GM21360 (cell line): ENCODE data around the gene DCN.

Source experiments
- ATAC-seq: cut with Tn5 transposase; IDR thresholded peaks from one replicate; pipeline ENCODE4 v1.9.1; 2021; ENCODE audit warnings: mild to moderate bottlenecking, moderate library complexity; ENCODE audit not compliant: unreplicated experiment

DCN gene

GRCh38 chr12:91105807-91106206 is 76.8 kb downstream of the DCN start:
- no peak for ATAC-seq

GRCh38 chr12:91104812-91105466 is 77.7 kb downstream of the DCN start:
- ATAC-seq, result peak; percentile 68

- ATAC-seq, result no peak
These were observed 79.0 kb downstream of the DCN start for GRCh38 chr12:91103624-91104023.

DNA sequence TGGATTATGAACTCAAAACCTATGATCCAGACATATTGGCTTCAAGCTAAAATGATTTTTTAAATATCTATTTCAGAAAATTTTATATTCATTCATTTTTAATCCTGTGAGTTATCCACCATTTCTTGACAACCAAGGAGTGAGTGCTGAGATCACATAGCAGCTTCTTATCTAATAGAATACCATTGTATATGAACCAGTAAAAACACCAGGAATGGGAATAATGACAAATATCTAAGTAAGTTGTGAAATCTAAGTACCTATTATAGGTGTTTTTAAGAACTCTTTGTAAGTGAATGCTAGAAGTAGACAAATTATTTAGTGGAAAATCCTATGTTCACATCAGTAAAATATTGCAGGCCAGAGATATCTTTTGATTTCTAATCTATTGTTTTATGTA is 79.5 kb downstream of the DCN start:
- no peak for ATAC-seq

- ATAC-seq, result no peak
These were observed 81.7 kb downstream of the DCN start for GRCh38 chr12:91100906-91101305.

DNA sequence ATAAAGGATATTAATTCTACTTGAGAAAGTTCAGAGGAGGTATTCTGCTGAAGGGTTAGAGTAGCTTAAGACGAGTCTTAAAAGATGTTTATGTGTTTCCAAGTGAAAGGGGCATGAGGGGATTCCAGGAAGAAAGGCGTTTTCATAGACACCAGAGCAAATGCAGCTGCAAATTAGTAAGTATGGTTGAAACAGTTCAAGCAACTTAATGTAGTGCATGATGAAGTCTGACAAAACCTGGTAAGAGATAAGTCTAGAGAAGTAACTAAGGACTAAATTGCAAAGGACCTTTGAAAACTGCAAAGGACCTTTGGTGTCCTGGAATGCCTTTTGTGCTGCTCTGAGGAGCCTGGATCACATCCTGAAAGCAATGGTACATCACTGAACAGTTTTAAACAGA is 82.8 kb downstream of the DCN start:
- ATAC-seq, result no peak

GRCh38 chr12:91099341-91099740 is 83.3 kb downstream of the DCN start:
- ATAC-seq, result no peak

- no peak for ATAC-seq
These were observed 83.7 kb downstream of the DCN start for GRCh38 chr12:91098941-91099340.

GRCh38 chr12:91098461-91098860 is 84.2 kb downstream of the DCN start:
- ATAC-seq, result no peak

- no peak for ATAC-seq
These were observed 87.7 kb downstream of the DCN start for GRCh38 chr12:91094957-91095356.

GRCh38 chr12:91094032-91094662 is 88.5 kb downstream of the DCN start:
- ATAC-seq, result no peak

DNA sequence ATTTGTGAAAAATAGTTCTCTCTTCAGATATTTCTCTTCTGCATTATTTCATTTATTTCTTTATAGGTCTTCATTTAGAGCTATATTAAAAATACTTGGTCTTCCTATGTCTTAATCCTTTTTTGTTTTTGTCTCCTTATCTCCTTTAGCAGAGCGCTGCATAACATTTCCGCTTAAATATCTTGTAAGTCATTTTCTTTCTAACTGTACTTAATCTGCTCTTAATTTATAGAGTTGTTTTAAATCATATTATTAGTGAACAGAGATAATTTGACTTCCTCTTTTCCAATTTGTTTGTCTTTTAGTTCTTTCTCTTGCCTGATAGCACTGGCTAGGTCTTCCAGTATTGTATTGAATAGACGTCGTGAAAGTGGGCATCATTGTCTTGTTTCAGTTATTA is 89.3 kb downstream of the DCN start:
- ATAC-seq, result no peak

DNA sequence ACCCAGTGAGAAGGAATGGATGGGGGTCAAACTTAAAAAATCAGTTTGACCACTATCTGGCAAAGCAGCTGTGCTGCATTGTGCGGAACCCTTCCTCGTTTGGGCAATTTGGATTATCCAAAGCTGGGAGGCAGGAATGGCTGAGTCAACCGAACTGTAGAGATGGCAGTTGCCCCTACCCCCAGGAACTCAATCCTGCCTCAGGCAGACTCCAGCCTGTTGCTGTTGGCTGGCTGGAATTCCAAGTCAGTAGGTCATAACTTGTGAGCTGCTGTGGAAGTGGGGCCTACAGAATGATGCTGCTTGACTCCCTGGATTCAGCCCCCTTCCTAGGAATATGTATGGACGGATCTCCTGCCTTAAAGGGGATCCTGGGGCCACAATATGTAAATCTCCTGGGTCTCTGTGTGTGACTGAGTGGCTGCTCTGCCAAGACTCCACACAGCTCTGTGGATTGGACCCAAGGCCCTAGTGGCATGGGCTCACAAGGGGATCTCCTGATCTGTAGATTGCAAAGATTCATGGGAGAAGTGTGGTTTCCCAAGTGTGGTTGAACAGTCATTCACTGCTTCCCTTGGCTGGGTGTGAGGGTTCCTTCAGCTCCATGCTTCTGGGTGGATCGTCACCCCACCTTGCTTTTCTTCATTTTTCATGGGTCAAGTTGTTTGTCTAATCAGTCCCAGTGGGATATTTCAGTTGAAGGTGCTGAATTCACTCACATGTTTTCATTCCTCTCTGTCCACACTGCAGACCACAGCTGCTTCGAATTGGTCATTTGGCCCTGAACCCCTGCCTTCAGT is 90.5 kb downstream of the DCN start:
- no peak for ATAC-seq
